ENCODE measurements around the gene ZNF32. TPM values are rescaled to one million over a fixed set of nuclear protein-coding genes. Genes with fewer than 3 reads are reported as not detected.

ZNF32 gene
- total and polyA plus RNA-seq, 2 donors (not counting 1 experiment from before 2014, with no cell fraction given) = 29.0 to 29.6 TPM

GRCh38 chr10:43655311-43655710 is 6.6 kb upstream of the ZNF32 start:
- Mint-ChIP-seq H3K4me3 (no peak overlapping the region), H3K4me1 (no peaks in the 10 kb centered on the region), H3K9me3 (ENCODE audit: insufficient read depth) (no peaks in the 10 kb centered on the region), H3K27ac (no peak overlapping the region), H3K27me3 (peaks cover 28% of the 10 kb centered on the region)
- intact Hi-C loops (cut with micrococcal nuclease) = no loop called here
- TF ChIP-seq, protein P1, sequence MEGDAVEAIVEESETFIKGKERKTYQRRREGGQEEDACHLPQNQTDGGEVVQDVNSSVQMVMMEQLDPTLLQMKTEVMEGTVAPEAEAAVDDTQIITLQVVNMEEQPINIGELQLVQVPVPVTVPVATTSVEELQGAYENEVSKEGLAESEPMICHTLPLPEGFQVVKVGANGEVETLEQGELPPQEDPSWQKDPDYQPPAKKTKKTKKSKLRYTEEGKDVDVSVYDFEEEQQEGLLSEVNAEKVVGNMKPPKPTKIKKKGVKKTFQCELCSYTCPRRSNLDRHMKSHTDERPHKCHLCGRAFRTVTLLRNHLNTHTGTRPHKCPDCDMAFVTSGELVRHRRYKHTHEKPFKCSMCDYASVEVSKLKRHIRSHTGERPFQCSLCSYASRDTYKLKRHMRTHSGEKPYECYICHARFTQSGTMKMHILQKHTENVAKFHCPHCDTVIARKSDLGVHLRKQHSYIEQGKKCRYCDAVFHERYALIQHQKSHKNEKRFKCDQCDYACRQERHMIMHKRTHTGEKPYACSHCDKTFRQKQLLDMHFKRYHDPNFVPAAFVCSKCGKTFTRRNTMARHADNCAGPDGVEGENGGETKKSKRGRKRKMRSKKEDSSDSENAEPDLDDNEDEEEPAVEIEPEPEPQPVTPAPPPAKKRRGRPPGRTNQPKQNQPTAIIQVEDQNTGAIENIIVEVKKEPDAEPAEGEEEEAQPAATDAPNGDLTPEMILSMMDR (IDR thresholded peaks at IDR 0.05) = no peak
- no peak for TF ChIP-seq EZH2 (IDR thresholded peaks at IDR 0.05; ENCODE audit: borderline replicate concordance, insufficient read depth, low read depth, low read length, poor library complexity, severe bottlenecking)
- DNase-seq (no peak), ATAC-seq (ENCODE audit: low read depth) (no peak)
- ChIA-PET CTCF (no interaction called here), POLR2A (interaction anchor here (0.6 kb wide), 1 partner anchor 15 kb away, joined by 3 read pairs; no protein-coding TSS in a partner anchor)
- H3K4me3 ChIP-seq (ENCODE audit: control extremely low read depth in 1 of 5, extremely low read depth in 1 of 5, insufficient read depth in 1 of 5, low read depth in 2 of 5, low read length in 4 of 5) = no peak overlapping the region
- H2AFZ ChIP-seq (ENCODE audit: insufficient read depth, low read depth, low read length, poor library complexity, severe bottlenecking) = no peak overlapping the region
- no peaks in the 10 kb centered on the region for H3K4me1 ChIP-seq (ENCODE audit: control insufficient read depth in 2 of 2, insufficient read depth in 2 of 2, low read length in 2 of 2)
- no peak overlapping the region for H3K9ac ChIP-seq (ENCODE audit: low read length)
- H3K9me3 ChIP-seq (ENCODE audit: control extremely low read depth in 1 of 3, control insufficient read depth in 2 of 3, insufficient read depth in 1 of 3, low read length in 2 of 3) = no peaks in the 10 kb centered on the region
- no peak overlapping the region for H3K4me2 ChIP-seq (replicated peaks; ENCODE audit: low read depth, low read length, poor library complexity, severe bottlenecking)
- 90% methylated on average over 6 of the region's 8 CpGs for WGBS (ENCODE audit: insufficient coverage)
- H3K36me3 ChIP-seq (replicated peaks in 1 of 2; ENCODE audit: control extremely low read depth in 1 of 2, control insufficient read depth in 1 of 2, extremely low read depth in 1 of 2, insufficient read depth in 2 of 2, low read length in 1 of 2) = no peaks in the 10 kb centered on the region
- H4K20me1 ChIP-seq (ENCODE audit: control insufficient read depth, insufficient read depth, low read length, poor library complexity, severe bottlenecking) = no peaks in the 10 kb centered on the region
- peaks cover 0 to 6% (median 0%) of the 10 kb centered on the region in 4 experiments for H3K27me3 ChIP-seq (replicated peaks in 1 of 4; ENCODE audit: control extremely low read depth in 1 of 4, control insufficient read depth in 3 of 4, insufficient read depth in 4 of 4, low read length in 3 of 4)
- H3K79me2 ChIP-seq (ENCODE audit: control insufficient read depth, insufficient read depth, low read length) = no peaks in the 10 kb centered on the region
- no peak overlapping the region for H3K27ac ChIP-seq (ENCODE audit: low read length in 2 of 2)

- H3K4me1 ChIP-seq (ENCODE audit: control insufficient read depth in 2 of 2, insufficient read depth in 2 of 2, low read length in 2 of 2) = peaks cover 0 to 5% of the 10 kb centered on the region in 2 donors
- H3K36me3 ChIP-seq (replicated peaks in 1 of 2; ENCODE audit: control extremely low read depth in 1 of 2, control insufficient read depth in 1 of 2, extremely low read depth in 1 of 2, insufficient read depth in 2 of 2, low read length in 1 of 2) = no peaks in the 10 kb centered on the region
- no peaks in the 10 kb centered on the region for H3K9me3 ChIP-seq (ENCODE audit: control extremely low read depth in 1 of 3, control insufficient read depth in 2 of 3, insufficient read depth in 1 of 3, low read length in 2 of 3)
- Mint-ChIP-seq H3K4me3 (no peak overlapping the region), H3K27ac (no peak overlapping the region), H3K4me1 (peaks cover 8% of the 10 kb centered on the region), H3K9me3 (ENCODE audit: insufficient read depth) (no peaks in the 10 kb centered on the region), H3K27me3 (peaks cover 23% of the 10 kb centered on the region)
- 43% methylated on average over 2 of the region's 2 CpGs for WGBS (ENCODE audit: insufficient coverage)
- no peaks in the 10 kb centered on the region for H3K79me2 ChIP-seq (ENCODE audit: control insufficient read depth, insufficient read depth, low read length)
- no peak overlapping the region for H3K4me3 ChIP-seq (ENCODE audit: control extremely low read depth in 1 of 5, extremely low read depth in 1 of 5, insufficient read depth in 1 of 5, low read depth in 2 of 5, low read length in 4 of 5)
- H3K27ac ChIP-seq (ENCODE audit: low read length in 2 of 2) = no peak overlapping the region
- intact Hi-C loops (cut with micrococcal nuclease) = no loop called here
- no peak overlapping the region for H3K4me2 ChIP-seq (replicated peaks; ENCODE audit: low read depth, low read length, poor library complexity, severe bottlenecking)
- CTCF ChIA-PET = no interaction called here
- H3K9ac ChIP-seq (ENCODE audit: low read length) = no peak overlapping the region
- H4K20me1 ChIP-seq (ENCODE audit: control insufficient read depth, insufficient read depth, low read length, poor library complexity, severe bottlenecking) = no peaks in the 10 kb centered on the region
- POLR2A ChIA-PET = no interaction called here
- no peak overlapping the region for H2AFZ ChIP-seq (ENCODE audit: insufficient read depth, low read depth, low read length, poor library complexity, severe bottlenecking)
- no peak for DNase-seq
- peaks cover 0 to 6% (median 0%) of the 10 kb centered on the region in 4 experiments for H3K27me3 ChIP-seq (replicated peaks in 1 of 4; ENCODE audit: control extremely low read depth in 1 of 4, control insufficient read depth in 3 of 4, insufficient read depth in 4 of 4, low read length in 3 of 4)
- no peak for ATAC-seq (ENCODE audit: low read depth)
- no peak for TF ChIP-seq EZH2 (IDR thresholded peaks at IDR 0.05; ENCODE audit: borderline replicate concordance, insufficient read depth, low read depth, low read length, poor library complexity, severe bottlenecking)
- TF ChIP-seq, protein P1 (IDR thresholded peaks at IDR 0.05) = no peak
Measured at GRCh38 chr10:43653746-43654145, 5.1 kb upstream of the ZNF32 start.

Data from B cell (primary cell).